Lower lobe of right lung (tissue), 2 donors: ENCODE data around the gene GMFB. TPM values are rescaled to one million over a fixed set of nuclear protein-coding genes. Genes with fewer than 3 reads are reported as not detected.

Experiments used
- ATAC-seq, 2 donors: fragments of 200-7000 bp; cut with Tn5 transposase; one replicate each; pipeline ENCODE4 v1.9.1; 2020 to 2022; ENCODE audit warnings: mild to moderate bottlenecking in 2 of 2, moderate library complexity in 2 of 2
- DNase-seq: peaks from one replicate; pipeline ENCODE4 v3.0.0-alpha.2; 2020
- H3K27ac ChIP-seq: fragments of 200-600 bp; one replicate; pipeline ENCODE4 v1.8.0; 2022
- H3K27me3 ChIP-seq: fragments of 200-600 bp; one replicate; pipeline ENCODE4 v1.8.0; 2022; ENCODE audit warnings: low read depth
- H3K36me3 ChIP-seq: fragments of 200-600 bp; one replicate; pipeline ENCODE4 v1.8.0; 2022; ENCODE audit warnings: mild to moderate bottlenecking
- H3K4me1 ChIP-seq: fragments of 200-600 bp; one replicate; pipeline ENCODE4 v1.8.0; 2022
- H3K4me3 ChIP-seq: fragments of 200-600 bp; one replicate; pipeline ENCODE4 v1.8.0; 2022; ENCODE audit warnings: mild to moderate bottlenecking
- H3K9me3 ChIP-seq: fragments of 200-600 bp; one replicate; pipeline ENCODE4 v1.8.0; 2022
- CTCF ChIP-seq: fragments of 200-600 bp; IDR thresholded peaks from one replicate; pipeline ENCODE4 v1.8.0; 2022; ENCODE audit warnings: antibody characterized with exemption, mild to moderate bottlenecking
- intact Hi-C: fragments of 100-400 bp; cut with DNase I; formaldehyde crosslinking; loops from one replicate; pipeline ENCODE4 v1.11.0; 2022
- total RNA-seq: library from RNA; stranded (reverse); fragmentation: NEBNext Ultra II Directional; extraction: Animal tissue kit (Norgen Biotek cat#: 25700); gene quantifications from one replicate; pipeline ENCODE4 v1.2.1, GENCODE V29; 2021
- donor health status: DM: no; HTN: yes; CAD: no; lungs with severe emphysema.

Gene GMFB
- total RNA-seq, 1 donor from 2014 or later: 41.4 TPM

DNA sequence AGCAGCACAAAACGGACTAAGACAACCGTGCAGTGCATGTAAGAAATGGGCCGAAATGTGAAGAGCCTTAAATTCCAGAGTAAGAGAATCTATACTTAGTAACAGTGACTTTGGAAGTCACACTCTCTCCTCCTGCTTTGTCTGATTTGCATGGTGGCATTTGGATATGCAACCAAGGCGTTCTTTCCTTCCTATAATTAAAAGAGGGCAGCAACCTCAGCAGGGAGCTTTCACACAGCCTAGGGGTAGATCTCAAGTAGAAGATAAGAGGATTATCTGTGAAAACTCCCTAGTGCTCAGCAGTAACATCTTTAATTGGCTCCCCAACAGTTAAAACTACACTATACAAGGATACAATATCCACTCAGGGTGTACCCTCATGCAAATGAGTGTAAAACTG is 16.5 kb downstream of the GMFB start:
- Histone ChIP-seq H3K4me3 (no peak overlapping the region), H3K27ac (no peak overlapping the region), H3K9me3 (no peaks in the 10 kb centered on the region), H3K36me3 (no peaks in the 10 kb centered on the region), H3K4me1 (no peaks in the 10 kb centered on the region), H3K27me3 (no peaks in the 10 kb centered on the region)
- no peak for DNase-seq
- TF ChIP-seq CTCF: no peak
- intact Hi-C loops: no loop called here
- ATAC-seq: no peak

DNA sequence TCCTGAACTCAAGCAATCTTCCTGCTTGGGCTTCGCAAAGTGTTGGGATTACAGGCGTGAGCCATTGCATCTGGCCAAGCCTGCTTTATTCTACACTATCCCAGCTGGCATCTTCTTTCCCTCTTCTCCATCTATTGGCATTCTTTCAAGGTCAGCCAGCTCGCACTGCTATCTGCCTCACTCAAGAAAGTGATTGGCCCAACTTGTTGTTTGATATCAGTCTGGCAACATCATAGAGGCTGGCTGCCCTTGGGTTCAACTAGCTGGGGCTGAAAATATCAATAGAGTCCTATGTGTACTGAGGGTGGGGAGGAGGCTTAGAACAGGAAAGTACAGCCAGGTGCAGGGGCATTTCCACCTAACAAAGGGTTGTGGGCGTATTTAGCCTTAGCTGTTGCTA is 17.1 kb downstream of the GMFB start:
- no peaks in the 10 kb centered on the region for H3K9me3 ChIP-seq
- no peak overlapping the region for H3K27ac ChIP-seq
- H3K36me3 ChIP-seq: no peaks in the 10 kb centered on the region
- no peak for TF ChIP-seq CTCF
- H3K4me3 ChIP-seq: no peak overlapping the region
- no peaks in the 10 kb centered on the region for H3K4me1 ChIP-seq
- DNase-seq: no peak
- no peak for ATAC-seq
- H3K27me3 ChIP-seq: no peaks in the 10 kb centered on the region
- intact Hi-C loops: no loop called here

GRCh38 chr14:54470701-54471100 is 18.1 kb downstream of the GMFB start:
- no peaks in the 10 kb centered on the region for H3K4me1 ChIP-seq
- TF ChIP-seq CTCF: no peak
- ATAC-seq (no peak), DNase-seq (no peak)
- no peaks in the 10 kb centered on the region for H3K36me3 ChIP-seq
- H3K4me3 ChIP-seq: no peak overlapping the region
- no peaks in the 10 kb centered on the region for H3K9me3 ChIP-seq
- intact Hi-C loops: no loop called here
- no peak overlapping the region for H3K27ac ChIP-seq
- H3K27me3 ChIP-seq: no peaks in the 10 kb centered on the region

DNA sequence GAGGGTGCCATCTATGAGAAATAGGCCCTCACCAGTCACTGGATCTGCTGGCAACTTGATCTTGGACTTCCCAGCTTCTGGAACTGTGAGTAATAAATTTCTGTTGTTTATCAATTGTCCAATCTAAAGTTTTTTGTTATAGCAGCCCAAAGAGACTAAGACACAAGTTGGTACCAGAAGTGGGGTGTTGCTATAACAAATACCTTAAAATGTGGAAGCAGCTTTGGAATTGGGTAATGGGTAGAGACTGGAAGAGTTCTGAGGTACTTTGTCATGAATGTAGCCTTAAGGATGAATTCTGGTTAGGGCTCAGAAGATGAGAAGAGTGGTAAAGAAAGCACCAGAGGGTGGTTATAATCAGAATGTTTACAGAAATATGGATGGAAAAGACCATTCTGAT is 21.5 kb downstream of the GMFB start:
- H3K9me3 ChIP-seq: no peaks in the 10 kb centered on the region
- no peaks in the 10 kb centered on the region for H3K27me3 ChIP-seq
- intact Hi-C loops: no loop called here
- no peaks in the 10 kb centered on the region for H3K36me3 ChIP-seq
- no peak for TF ChIP-seq CTCF
- DNase-seq (no peak), ATAC-seq (no peak)
- no peaks in the 10 kb centered on the region for H3K4me1 ChIP-seq
- no peak overlapping the region for H3K4me3 ChIP-seq
- H3K27ac ChIP-seq: no peak overlapping the region

DNA sequence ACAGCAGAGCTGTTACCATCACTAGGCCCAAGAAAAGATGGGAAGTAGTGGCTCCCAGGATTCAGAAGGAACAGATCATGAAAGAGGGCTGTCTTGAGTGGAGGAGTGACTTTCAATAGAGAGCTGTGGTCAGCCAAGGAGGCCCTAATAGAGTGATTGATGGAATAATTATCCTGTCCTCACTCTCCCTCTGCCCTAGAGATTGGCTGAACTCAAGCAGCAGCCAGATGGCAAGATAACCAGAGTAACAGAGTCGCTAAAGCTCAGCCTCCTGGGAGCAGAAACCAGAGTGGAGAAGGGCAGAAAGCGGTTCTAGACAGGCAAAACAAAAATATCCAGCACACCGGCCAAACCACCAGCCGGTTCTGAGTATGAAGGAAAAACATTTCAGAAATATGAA is 23.1 kb downstream of the GMFB start:
- Histone ChIP-seq H3K4me1 (no peaks in the 10 kb centered on the region), H3K36me3 (no peaks in the 10 kb centered on the region), H3K27ac (no peak overlapping the region), H3K9me3 (no peaks in the 10 kb centered on the region), H3K4me3 (no peak overlapping the region), H3K27me3 (no peaks in the 10 kb centered on the region)
- TF ChIP-seq CTCF: no peak
- DNase-seq (no peak), ATAC-seq (no peak)
- intact Hi-C loops: no loop called here

DNA sequence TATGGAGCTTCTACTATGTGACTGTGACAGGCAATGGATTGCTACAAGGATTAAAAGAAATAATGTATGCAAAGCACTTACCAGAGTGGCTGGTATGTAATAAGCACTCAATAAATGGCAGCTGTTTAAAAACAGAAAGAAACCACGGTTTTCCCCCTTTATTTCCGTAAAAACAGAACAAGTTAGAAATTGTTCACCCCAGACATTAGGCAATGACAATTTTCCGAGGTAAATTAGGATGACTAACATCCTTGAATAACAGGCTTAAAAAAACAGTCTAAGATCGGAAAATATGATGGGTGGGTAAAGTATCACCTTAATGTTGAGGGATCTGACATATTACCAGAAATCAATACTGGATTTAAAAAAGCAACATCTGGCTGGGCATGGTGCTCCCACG is 26.7 kb downstream of the GMFB start:
- no peaks in the 10 kb centered on the region for H3K36me3 ChIP-seq
- no peaks in the 10 kb centered on the region for H3K9me3 ChIP-seq
- ATAC-seq: no peak
- intact Hi-C loops: no loop called here
- TF ChIP-seq CTCF: no peak
- H3K27me3 ChIP-seq: no peaks in the 10 kb centered on the region
- DNase-seq: no peak
- H3K4me1 ChIP-seq: no peaks in the 10 kb centered on the region
- no peak overlapping the region for H3K4me3 ChIP-seq
- H3K27ac ChIP-seq: no peak overlapping the region
